Loucy (cell line): ENCODE results near the gene ALKAL2.

Source experiments
- H2AFZ ChIP-seq: fragments of 200-600 bp; sonication (generic); 2 replicates; pipeline ENCODE4 v1.6.0; 2016; ENCODE audit warnings: antibody characterized with exemption, mild to moderate bottlenecking, low read length, moderate library complexity
- H3F3A ChIP-seq: fragments of 200-600 bp; 2 replicates; pipeline ENCODE4 v1.6.0; 2016; ENCODE audit warnings: antibody characterized with exemption, low read depth, mild to moderate bottlenecking
- H3K27me3 ChIP-seq: fragments of 200-600 bp; sonication (generic); 2 replicates; pipeline ENCODE4 v1.6.1; 2014; ENCODE audit warnings: low read length, mild to moderate bottlenecking; ENCODE audit not compliant: insufficient read depth, poor library complexity, severe bottlenecking
- H3K36me3 ChIP-seq: fragments of 200-600 bp; sonication (generic); 2 replicates; pipeline ENCODE4 v1.6.1; 2016; ENCODE audit warnings: low read length; ENCODE audit not compliant: insufficient read depth
- H3K4me1 ChIP-seq: fragments of 200-600 bp; sonication (generic); 2 replicates; pipeline ENCODE4 v1.5.1; 2014; ENCODE audit warnings: low read length, mild to moderate bottlenecking; ENCODE audit not compliant: insufficient read depth, poor library complexity, severe bottlenecking
- H3K4me2 ChIP-seq: fragments of 200-600 bp; sonication (generic); 2 replicates; pipeline ENCODE4 v1.6.0; 2014; ENCODE audit warnings: antibody characterized with exemption, low read length, low read depth, mild to moderate bottlenecking; ENCODE audit not compliant: poor library complexity, severe bottlenecking
- H3K4me3 ChIP-seq: fragments of 200-600 bp; sonication (generic); 2 replicates; pipeline ENCODE4 v1.5.1; 2014; ENCODE audit warnings: low read length, mild to moderate bottlenecking, mixed read lengths; ENCODE audit not compliant: poor library complexity, severe bottlenecking
- H3K79me2 ChIP-seq: fragments of 200-600 bp; sonication (generic); 2 replicates; pipeline ENCODE4 v1.6.1; 2014; ENCODE audit warnings: low read length; ENCODE audit not compliant: insufficient read depth
- H3K9ac ChIP-seq: fragments of 200-600 bp; sonication (generic); 2 replicates; pipeline ENCODE4 v1.6.0; 2014; ENCODE audit warnings: mild to moderate bottlenecking, low read depth, low read length, moderate library complexity; ENCODE audit not compliant: poor library complexity, severe bottlenecking
- H3K9me2 ChIP-seq: fragments of 200-600 bp; sonication (generic); replicated peaks from 2 replicates; pipeline ENCODE4 v1.6.1; 2016; ENCODE audit warnings: low read depth, low read length, mixed read lengths
- H3K9me3 ChIP-seq: fragments of 200-600 bp; sonication (generic); 2 replicates; pipeline ENCODE4 v1.6.1; 2014; ENCODE audit warnings: mild to moderate bottlenecking, antibody characterized with exemption, low read length, low read depth; ENCODE audit not compliant: insufficient read depth
- H4K20me1 ChIP-seq: fragments of 200-600 bp; sonication (generic); 2 replicates; pipeline ENCODE4 v1.6.0; 2014; ENCODE audit warnings: antibody characterized with exemption, low read length, mild to moderate bottlenecking; ENCODE audit not compliant: insufficient read depth, poor library complexity, severe bottlenecking
- CTCF ChIP-seq: fragments of 200-600 bp; sonication (generic); conservative IDR thresholded peaks from 2 replicates; pipeline ENCODE4 v1.5.1; 2014; ENCODE audit warnings: mild to moderate bottlenecking, antibody characterized with exemption, low read length
- EZH2phosphoT487 ChIP-seq: fragments of 200-600 bp; IDR thresholded peaks from 2 replicates; pipeline ENCODE4 v1.6.1; 2018; ENCODE audit warnings: antibody characterized with exemption, mild to moderate bottlenecking, moderate library complexity, borderline replicate concordance

ALKAL2 gene

GRCh38 chr2:238431-238830, 49.5 kb downstream of the ALKAL2 start:
- TF ChIP-seq EZH2phosphoT487 (no peak), CTCF (no peak)
- Histone ChIP-seq H3K27me3 (no peaks in the 10 kb centered on the region), H3K36me3 (no peaks in the 10 kb centered on the region), H3K4me3 (no peak overlapping the region), H3K79me2 (no peaks in the 10 kb centered on the region), H3F3A (no peaks in the 10 kb centered on the region), H2AFZ (no peak overlapping the region), H3K4me2 (no peak overlapping the region), H3K9ac (no peak overlapping the region), H3K9me3 (peaks cover 2% of the 10 kb centered on the region; the same call in 1 of the 2 replicates), H4K20me1 (no peaks in the 10 kb centered on the region), H3K4me1 (no peaks in the 10 kb centered on the region), H3K9me2 (no peaks in the 10 kb centered on the region)

- no peak overlapping the region for H3K9ac ChIP-seq
- H3K9me2 ChIP-seq, result no peaks in the 10 kb centered on the region
- peaks cover 2% of the 10 kb centered on the region; the same call in 1 of the 2 replicates for H3K9me3 ChIP-seq
- no peaks in the 10 kb centered on the region for H3K4me1 ChIP-seq
- H4K20me1 ChIP-seq, result no peaks in the 10 kb centered on the region
- no peaks in the 10 kb centered on the region for H3K27me3 ChIP-seq
- no peak overlapping the region for H3K4me2 ChIP-seq
- H3K36me3 ChIP-seq, result no peaks in the 10 kb centered on the region
- no peak overlapping the region for H3K4me3 ChIP-seq
- TF ChIP-seq EZH2phosphoT487 (no peak), CTCF (no peak)
- H3K79me2 ChIP-seq, result no peaks in the 10 kb centered on the region
- H3F3A ChIP-seq, result no peaks in the 10 kb centered on the region
- no peak overlapping the region for H2AFZ ChIP-seq
Observed at GRCh38 chr2:237878-238277, 50.0 kb downstream of the ALKAL2 start.

GRCh38 chr2:236993-237539, 50.8 kb downstream of the ALKAL2 start:
- H3F3A ChIP-seq, result no peaks in the 10 kb centered on the region
- no peaks in the 10 kb centered on the region for H3K27me3 ChIP-seq
- H3K79me2 ChIP-seq, result no peaks in the 10 kb centered on the region
- no peaks in the 10 kb centered on the region for H3K36me3 ChIP-seq
- no peak overlapping the region for H2AFZ ChIP-seq
- no peak for TF ChIP-seq EZH2phosphoT487
- no peak for TF ChIP-seq CTCF
- H3K9me2 ChIP-seq, result no peaks in the 10 kb centered on the region
- H3K4me3 ChIP-seq, result no peak overlapping the region
- H3K4me2 ChIP-seq, result no peak overlapping the region
- no peak overlapping the region for H3K9ac ChIP-seq
- H3K9me3 ChIP-seq, result peaks cover 2% of the 10 kb centered on the region; the same call in 1 of the 2 replicates
- no peaks in the 10 kb centered on the region for H3K4me1 ChIP-seq
- H4K20me1 ChIP-seq, result no peaks in the 10 kb centered on the region
